ENCODE data around the gene FNDC3B.

FNDC3B gene

GRCh38 chr3:172444821-172445220, 405.4 kb downstream of the FNDC3B start:
- Histone ChIP-seq H3K9me3 (replicated peaks; ENCODE audit: insufficient read depth, low read length) (no peaks in the 10 kb centered on the region), H3K9me2 (replicated peaks; ENCODE audit: insufficient read depth, low read length) (no peaks in the 10 kb centered on the region), H2AFZ (ENCODE audit: low read length) (no peak overlapping the region), H3K4me1 (ENCODE audit: low read length) (no peaks in the 10 kb centered on the region), H3K4me2 (ENCODE audit: low read depth, low read length) (no peak overlapping the region), H3K79me2 (ENCODE audit: low read length) (no peaks in the 10 kb centered on the region), H3K27me3 (replicated peaks; ENCODE audit: insufficient read depth, low read length) (no peaks in the 10 kb centered on the region), H3F3A (ENCODE audit: insufficient read depth, low read length) (no peaks in the 10 kb centered on the region), H4K20me1 (ENCODE audit: insufficient read depth, low read length) (no peaks in the 10 kb centered on the region), H3K9ac (ENCODE audit: low read length) (no peak overlapping the region), H3K27ac (ENCODE audit: low read length) (no peak overlapping the region), H3K36me3 (replicated peaks; ENCODE audit: insufficient read depth, low read length) (no peaks in the 10 kb centered on the region), H3K4me3 (ENCODE audit: low read length) (no peak overlapping the region)
- no peak for DNase-seq
- TF ChIP-seq EZH2 (optimal IDR thresholded peaks at IDR 0.05; ENCODE audit: low read depth, low read length): no peak
- TF ChIP-seq CTCF (IDR thresholded peaks at IDR 0.05; ENCODE audit: low read length): no peak
- no peak for TF ChIP-seq EZH2phosphoT487 (IDR thresholded peaks at IDR 0.05; ENCODE audit: low read length)

GRCh38 chr3:172446198-172446597, 406.8 kb downstream of the FNDC3B start:
- no peaks in the 10 kb centered on the region for H3K36me3 ChIP-seq (replicated peaks; ENCODE audit: insufficient read depth, low read length)
- no peak overlapping the region for H3K9ac ChIP-seq (ENCODE audit: low read length)
- TF ChIP-seq CTCF (IDR thresholded peaks at IDR 0.05; ENCODE audit: low read length) (no peak), EZH2phosphoT487 (IDR thresholded peaks at IDR 0.05; ENCODE audit: low read length) (no peak), EZH2 (optimal IDR thresholded peaks at IDR 0.05; ENCODE audit: low read depth, low read length) (no peak)
- no peak overlapping the region for H3K4me2 ChIP-seq (ENCODE audit: low read depth, low read length)
- no peak overlapping the region for H2AFZ ChIP-seq (ENCODE audit: low read length)
- no peak overlapping the region for H3K27ac ChIP-seq (ENCODE audit: low read length)
- H3K9me2 ChIP-seq (replicated peaks; ENCODE audit: insufficient read depth, low read length): no peaks in the 10 kb centered on the region
- no peak for DNase-seq
- H3K9me3 ChIP-seq (replicated peaks; ENCODE audit: insufficient read depth, low read length): no peaks in the 10 kb centered on the region
- no peaks in the 10 kb centered on the region for H3K79me2 ChIP-seq (ENCODE audit: low read length)
- no peaks in the 10 kb centered on the region for H4K20me1 ChIP-seq (ENCODE audit: insufficient read depth, low read length)
- H3K4me3 ChIP-seq (ENCODE audit: low read length): no peak overlapping the region
- H3F3A ChIP-seq (ENCODE audit: insufficient read depth, low read length): no peaks in the 10 kb centered on the region
- H3K27me3 ChIP-seq (replicated peaks; ENCODE audit: insufficient read depth, low read length): no peaks in the 10 kb centered on the region
- no peaks in the 10 kb centered on the region for H3K4me1 ChIP-seq (ENCODE audit: low read length)

GRCh38 chr3:172447611-172448579, 408.5 kb downstream of the FNDC3B start, which contains the start of gene GHSR:
Gene GHSR, minus strand, starts transcription at chr3:172448456. Its CDS starts 43 bp downstream, at chr3:172448413.
- Histone ChIP-seq H3K4me3 (ENCODE audit: low read length) (no peak within 1 kb of the TSS), H3K9ac (ENCODE audit: low read length) (no peak within 1 kb of the TSS), H3F3A (ENCODE audit: insufficient read depth, low read length) (no peaks in the 10 kb centered on the region), H3K79me2 (ENCODE audit: low read length) (no peaks in the 10 kb centered on the region), H3K36me3 (replicated peaks; ENCODE audit: insufficient read depth, low read length) (no peaks in the 10 kb centered on the region), H4K20me1 (ENCODE audit: insufficient read depth, low read length) (no peaks in the 10 kb centered on the region), H3K4me1 (ENCODE audit: low read length) (no peaks in the 10 kb centered on the region), H3K27me3 (replicated peaks; ENCODE audit: insufficient read depth, low read length) (no peaks in the 10 kb centered on the region), H3K4me2 (ENCODE audit: low read depth, low read length) (no peak within 1 kb of the TSS), H3K9me2 (replicated peaks; ENCODE audit: insufficient read depth, low read length) (no peaks in the 10 kb centered on the region), H2AFZ (ENCODE audit: low read length) (no peak within 1 kb of the TSS), H3K9me3 (replicated peaks; ENCODE audit: insufficient read depth, low read length) (no peaks in the 10 kb centered on the region), H3K27ac (ENCODE audit: low read length) (no peak within 1 kb of the TSS)
- no peak for DNase-seq
- TF ChIP-seq CTCF (IDR thresholded peaks at IDR 0.05; ENCODE audit: low read length) (no peak), EZH2 (optimal IDR thresholded peaks at IDR 0.05; ENCODE audit: low read depth, low read length) (no peak), EZH2phosphoT487 (IDR thresholded peaks at IDR 0.05; ENCODE audit: low read length) (no peak)
